HepG2 (cell line): ENCODE data around the gene USP35. TPM values are rescaled to one million over a fixed set of nuclear protein-coding genes. Genes with fewer than 3 reads are reported as not detected.

Experiments
- ATAC-seq: fragments of 200-7000 bp; cut with Tn5 transposase; 3 replicates; pipeline ENCODE4 v1.9.1; 2020; ENCODE audit warnings: mild to moderate bottlenecking, moderate library complexity
- BruUV-seq: library from RNA; stranded (reverse); fragments of 400-500 nt; replicated peaks from 2 replicates; lab custom pipeline; 2021; lab: Mats Ljungman, UMichigan
- CTCF ChIA-PET: fragments of 300-600 bp; formaldehyde crosslinking; extraction: SDS; loops from one replicate; lab custom pipeline; 2021; ENCODE audit warnings: low total read pairs, inconsistent platforms, low intra/inter-chr PET ratio; lab: Yijun Ruan, JAX
- POLR2A ChIA-PET: fragments of 350-600 bp; sonication (Branson Sonifier 250); formaldehyde crosslinking; loops from one replicate; lab custom pipeline; 2020; ENCODE audit warnings: antibody characterized with exemption, inconsistent platforms; lab: Yijun Ruan, JAX
- DNase-seq: peaks from one replicate; pipeline ENCODE4 v3.0.0-alpha.2; 2015; ENCODE audit warnings: low spot score
- FAIRE-seq: peaks from 3 replicates; lab custom pipeline; 2011; peaks lifted over from hg19 to GRCh38; lab: Jason Lieb, UNC
- H2AFZ ChIP-seq: one replicate; pipeline ENCODE4 v1.6.1; 2011; ENCODE audit warnings: low read length, inconsistent platforms
- H3K27ac ChIP-seq: fragments of 300-600 bp; 3 replicates; pipeline ENCODE4 v1.8.0; 2011; ENCODE audit warnings: mixed run types, mild to moderate bottlenecking, mixed read lengths, low read length, inconsistent platforms; ENCODE audit not compliant: insufficient read depth; ENCODE audit errors: extremely low read length
- H3K27me3 ChIP-seq, 2 experiments: fragments of 200-600 bp in 1 of 2; 2 replicates in 1 of 2; 3 replicates in 1 of 2; pipeline versions ENCODE4 v1.6.0 to v1.8.0; 2011; ENCODE audit warnings: low read length in 2 of 2, mild to moderate bottlenecking in 2 of 2, moderate library complexity in 2 of 2, inconsistent platforms in 1 of 2; ENCODE audit not compliant: insufficient read depth in 2 of 2, control insufficient read depth in 1 of 2
- H3K36me3 ChIP-seq, 2 experiments: fragments of 200-600 bp in 1 of 2; replicated peaks in 1 of 2; 2 replicates in 1 of 2; 3 replicates in 1 of 2; pipeline versions ENCODE4 v1.5.1 to v1.8.0; 2011; ENCODE audit warnings: low read length in 2 of 2, inconsistent platforms in 1 of 2; ENCODE audit not compliant: insufficient read depth in 2 of 2, control insufficient read depth in 1 of 2
- H3K4me1 ChIP-seq: 2 replicates; pipeline ENCODE4 v1.5.1; 2012; ENCODE audit warnings: low read length, inconsistent platforms; ENCODE audit not compliant: insufficient read depth
- H3K4me2 ChIP-seq: 2 replicates; pipeline ENCODE4 v1.6.0; 2011; ENCODE audit warnings: low read depth, low read length, inconsistent platforms
- H3K4me3 ChIP-seq, 3 experiments: fragments of 200-600 bp in 1 of 3; sonication (generic), shearing (Covaris generic) in 1 of 3; replicated peaks in 1 of 3; 2 replicates each; pipeline ENCODE4 v1.5.1; 2011 to 2016; ENCODE audit warnings: low read length in 3 of 3, inconsistent platforms in 2 of 3, low read depth in 2 of 3, mild to moderate bottlenecking in 2 of 3, control low read depth in 1 of 3, mixed read lengths in 1 of 3; ENCODE audit not compliant: insufficient read depth in 1 of 3
- H3K79me2 ChIP-seq: one replicate; pipeline ENCODE4 v1.6.1; 2011; ENCODE audit warnings: low read length, inconsistent platforms; ENCODE audit not compliant: insufficient read depth
- H3K9ac ChIP-seq: 2 replicates; pipeline ENCODE4 v1.6.0; 2011; ENCODE audit warnings: mild to moderate bottlenecking, low read depth, low read length, inconsistent platforms; ENCODE audit not compliant: insufficient read depth
- H3K9me3 ChIP-seq: 2 replicates; pipeline ENCODE4 v1.5.1; 2012; ENCODE audit warnings: mild to moderate bottlenecking, low read length
- H4K20me1 ChIP-seq: 2 replicates; pipeline ENCODE4 v1.6.0; 2011; ENCODE audit warnings: inconsistent platforms, mild to moderate bottlenecking, low read length, moderate library complexity; ENCODE audit not compliant: insufficient read depth
- ESRRA ChIP-seq: sonication (generic); formaldehyde crosslinking; IDR thresholded peaks from 2 replicates; pipeline ENCODE4 v1.5.1; 2020; ENCODE audit warnings: mild to moderate bottlenecking, low read depth, missing genetic modification reagents
- KAT7 ChIP-seq: IDR thresholded peaks from 2 replicates; pipeline ENCODE4 v1.6.1; 2018; ENCODE audit warnings: borderline replicate concordance, missing compliant biosample characterization
- WGBS: methylation state at CpG from one replicate; pipeline ENCODE4 v1.1.6; 2017; ENCODE audit warnings: low lambda C conversion rate; 5-methylcytosine and 5-hydroxymethylcytosine counted together
- in situ Hi-C: cut with HindIII; loops from 2 replicates; pipeline ENCODE4 v1.10.0; 2017; ENCODE audit warnings: low pct_unique_long_range_greater_than_20kb; ENCODE audit not compliant: extremely low pct_ligation_motif_present
- intact Hi-C: fragments of 100-400 bp; cut with micrococcal nuclease; formaldehyde crosslinking; loops from one replicate; pipeline ENCODE4 v1.10.0; 2022; ENCODE audit not compliant: unreplicated experiment
- polyA plus RNA-seq, 8 experiments: library from polyadenylated mRNA; depleted of rRNA in 3 of 8; stranded (reverse) in 7 of 8; unstranded in 1 of 8; fragments of >200 nt; fragmentation: Illumina TruSeq in 4 of 8; extraction: Trizol in 4 of 8; gene quantifications; 2 replicates each; pipeline versions ENCODE4 v1.2.1 to v1.2.3, GENCODE V29; 2011 to 2016; ENCODE audit warnings: low read depth in 4 of 8, missing spikeins in 1 of 8, mixed read lengths in 1 of 8; ENCODE audit not compliant: insufficient read depth in 1 of 8
- total RNA-seq, 5 experiments: library from RNA; depleted of rRNA; stranded (reverse); fragments of >200 nt; fragmentation: Illumina TruSeq; extraction: Trizol; gene quantifications; 2 replicates each; pipeline ENCODE4 v1.2.3, GENCODE V29; 2016; ENCODE audit warnings: low read depth in 1 of 5
- TF ChIP-seq, protein P1 (sequence below): sonication (generic); formaldehyde crosslinking; IDR thresholded peaks from 2 replicates; pipeline ENCODE4 v1.4.0; 2020; ENCODE audit warnings: missing genetic modification reagents
- TF ChIP-seq, protein P2 (sequence below): sonication (generic); formaldehyde crosslinking; IDR thresholded peaks from 2 replicates; pipeline ENCODE4 v1.4.0; 2020; ENCODE audit warnings: missing genetic modification reagents
- TF ChIP-seq, protein P3 (sequence below): fragments of 450-650 bp; IDR thresholded peaks from 2 replicates; pipeline ENCODE4 v1.6.1; 2017
- TF ChIP-seq, protein P4 (sequence below): fragments of 450-650 bp; IDR thresholded peaks from 2 replicates; pipeline ENCODE4 v1.6.1; 2017; ENCODE audit warnings: mild to moderate bottlenecking
- TF ChIP-seq, protein P5 (sequence below): sonication (generic); formaldehyde crosslinking; IDR thresholded peaks from one replicate; pipeline ENCODE4 v1.5.1; 2020; ENCODE audit warnings: mild to moderate bottlenecking, missing genetic modification reagents; ENCODE audit errors: not compliant biosample characterization
- TF ChIP-seq, protein P6 (sequence below): sonication (generic); IDR thresholded peaks from 2 replicates; pipeline ENCODE4 v1.6.1; 2016; ENCODE audit warnings: low read depth, borderline replicate concordance

USP35 gene
- total and polyA plus RNA-seq, 2 of the 13 experiments (the other 11 are each of a cell fraction or from before 2014, with no cell fraction given) = 4.6 to 7.7 TPM

DNA sequence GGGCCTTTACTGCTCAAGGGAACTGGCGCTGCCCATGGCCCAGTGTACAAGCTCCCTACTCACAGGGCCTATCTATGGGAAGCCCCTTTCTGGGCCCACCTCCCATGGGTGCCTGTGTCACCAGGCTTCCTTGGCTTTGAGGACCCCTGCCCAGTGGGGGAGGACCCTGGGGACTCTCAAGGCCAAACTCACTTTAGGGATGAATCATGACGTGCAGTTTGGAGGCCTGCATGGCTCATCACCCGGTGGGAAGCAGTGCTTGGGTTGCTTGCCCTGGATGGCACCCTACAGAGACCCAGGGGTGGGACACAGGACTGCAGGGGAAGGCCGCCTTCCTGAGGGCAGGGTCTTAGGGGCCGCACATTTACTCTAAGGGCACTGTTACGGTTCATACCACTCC, 16.8 kb upstream of the USP35 start:
- FAIRE-seq (no peak), ATAC-seq (no peak), DNase-seq (no peak)
- POLR2A ChIA-PET = interaction anchor here (1.5 to 2.0 kb wide), 3 partner anchors 15 to 33 kb away, joined by 6 to 15 read pairs (median 14); partner anchors contain the start of gene ALG8
- no peak overlapping the region for H3K27ac ChIP-seq
- BruUV-seq = no TSS peak
- H3K27me3 ChIP-seq = no peaks in the 10 kb centered on the region
- intact Hi-C loops (no loop called here), in situ Hi-C loops (no loop called here)
- H3K4me2 ChIP-seq = no peak overlapping the region
- H2AFZ ChIP-seq = no peak overlapping the region
- 88% methylated on average over 6 of the region's 6 CpGs for WGBS
- no peaks in the 10 kb centered on the region for H3K79me2 ChIP-seq
- H3K4me1 ChIP-seq = peaks cover 46% of the 10 kb centered on the region
- H3K9me3 ChIP-seq = no peaks in the 10 kb centered on the region
- H3K36me3 ChIP-seq = peaks cover 4 to 5% of the 10 kb centered on the region in 2 experiments; a peak in 2 of 5 replicates
- no peak overlapping the region for H3K9ac ChIP-seq
- CTCF ChIA-PET = no interaction called here
- H3K4me3 ChIP-seq = no peak overlapping the region
- no peaks in the 10 kb centered on the region; the same call in 1 of the 2 replicates for H4K20me1 ChIP-seq
- TF ChIP-seq, protein P1, sequence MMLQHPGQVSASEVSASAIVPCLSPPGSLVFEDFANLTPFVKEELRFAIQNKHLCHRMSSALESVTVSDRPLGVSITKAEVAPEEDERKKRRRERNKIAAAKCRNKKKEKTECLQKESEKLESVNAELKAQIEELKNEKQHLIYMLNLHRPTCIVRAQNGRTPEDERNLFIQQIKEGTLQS (CRISPR knock-in tag) = no peak
- TF ChIP-seq, protein P2, sequence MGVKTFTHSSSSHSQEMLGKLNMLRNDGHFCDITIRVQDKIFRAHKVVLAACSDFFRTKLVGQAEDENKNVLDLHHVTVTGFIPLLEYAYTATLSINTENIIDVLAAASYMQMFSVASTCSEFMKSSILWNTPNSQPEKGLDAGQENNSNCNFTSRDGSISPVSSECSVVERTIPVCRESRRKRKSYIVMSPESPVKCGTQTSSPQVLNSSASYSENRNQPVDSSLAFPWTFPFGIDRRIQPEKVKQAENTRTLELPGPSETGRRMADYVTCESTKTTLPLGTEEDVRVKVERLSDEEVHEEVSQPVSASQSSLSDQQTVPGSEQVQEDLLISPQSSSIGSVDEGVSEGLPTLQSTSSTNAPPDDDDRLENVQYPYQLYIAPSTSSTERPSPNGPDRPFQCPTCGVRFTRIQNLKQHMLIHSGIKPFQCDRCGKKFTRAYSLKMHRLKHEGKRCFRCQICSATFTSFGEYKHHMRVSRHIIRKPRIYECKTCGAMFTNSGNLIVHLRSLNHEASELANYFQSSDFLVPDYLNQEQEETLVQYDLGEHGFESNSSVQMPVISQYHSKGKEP (CRISPR knock-in tag) = no peak
- TF ChIP-seq KAT7 = no peak
- TF ChIP-seq, protein P3, sequence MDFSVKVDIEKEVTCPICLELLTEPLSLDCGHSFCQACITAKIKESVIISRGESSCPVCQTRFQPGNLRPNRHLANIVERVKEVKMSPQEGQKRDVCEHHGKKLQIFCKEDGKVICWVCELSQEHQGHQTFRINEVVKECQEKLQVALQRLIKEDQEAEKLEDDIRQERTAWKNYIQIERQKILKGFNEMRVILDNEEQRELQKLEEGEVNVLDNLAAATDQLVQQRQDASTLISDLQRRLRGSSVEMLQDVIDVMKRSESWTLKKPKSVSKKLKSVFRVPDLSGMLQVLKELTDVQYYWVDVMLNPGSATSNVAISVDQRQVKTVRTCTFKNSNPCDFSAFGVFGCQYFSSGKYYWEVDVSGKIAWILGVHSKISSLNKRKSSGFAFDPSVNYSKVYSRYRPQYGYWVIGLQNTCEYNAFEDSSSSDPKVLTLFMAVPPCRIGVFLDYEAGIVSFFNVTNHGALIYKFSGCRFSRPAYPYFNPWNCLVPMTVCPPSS = no peak
- TF ChIP-seq, protein P4, sequence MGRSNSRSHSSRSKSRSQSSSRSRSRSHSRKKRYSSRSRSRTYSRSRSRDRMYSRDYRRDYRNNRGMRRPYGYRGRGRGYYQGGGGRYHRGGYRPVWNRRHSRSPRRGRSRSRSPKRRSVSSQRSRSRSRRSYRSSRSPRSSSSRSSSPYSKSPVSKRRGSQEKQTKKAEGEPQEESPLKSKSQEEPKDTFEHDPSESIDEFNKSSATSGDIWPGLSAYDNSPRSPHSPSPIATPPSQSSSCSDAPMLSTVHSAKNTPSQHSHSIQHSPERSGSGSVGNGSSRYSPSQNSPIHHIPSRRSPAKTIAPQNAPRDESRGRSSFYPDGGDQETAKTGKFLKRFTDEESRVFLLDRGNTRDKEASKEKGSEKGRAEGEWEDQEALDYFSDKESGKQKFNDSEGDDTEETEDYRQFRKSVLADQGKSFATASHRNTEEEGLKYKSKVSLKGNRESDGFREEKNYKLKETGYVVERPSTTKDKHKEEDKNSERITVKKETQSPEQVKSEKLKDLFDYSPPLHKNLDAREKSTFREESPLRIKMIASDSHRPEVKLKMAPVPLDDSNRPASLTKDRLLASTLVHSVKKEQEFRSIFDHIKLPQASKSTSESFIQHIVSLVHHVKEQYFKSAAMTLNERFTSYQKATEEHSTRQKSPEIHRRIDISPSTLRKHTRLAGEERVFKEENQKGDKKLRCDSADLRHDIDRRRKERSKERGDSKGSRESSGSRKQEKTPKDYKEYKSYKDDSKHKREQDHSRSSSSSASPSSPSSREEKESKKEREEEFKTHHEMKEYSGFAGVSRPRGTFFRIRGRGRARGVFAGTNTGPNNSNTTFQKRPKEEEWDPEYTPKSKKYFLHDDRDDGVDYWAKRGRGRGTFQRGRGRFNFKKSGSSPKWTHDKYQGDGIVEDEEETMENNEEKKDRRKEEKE = no peak
- TF ChIP-seq, protein P5, sequence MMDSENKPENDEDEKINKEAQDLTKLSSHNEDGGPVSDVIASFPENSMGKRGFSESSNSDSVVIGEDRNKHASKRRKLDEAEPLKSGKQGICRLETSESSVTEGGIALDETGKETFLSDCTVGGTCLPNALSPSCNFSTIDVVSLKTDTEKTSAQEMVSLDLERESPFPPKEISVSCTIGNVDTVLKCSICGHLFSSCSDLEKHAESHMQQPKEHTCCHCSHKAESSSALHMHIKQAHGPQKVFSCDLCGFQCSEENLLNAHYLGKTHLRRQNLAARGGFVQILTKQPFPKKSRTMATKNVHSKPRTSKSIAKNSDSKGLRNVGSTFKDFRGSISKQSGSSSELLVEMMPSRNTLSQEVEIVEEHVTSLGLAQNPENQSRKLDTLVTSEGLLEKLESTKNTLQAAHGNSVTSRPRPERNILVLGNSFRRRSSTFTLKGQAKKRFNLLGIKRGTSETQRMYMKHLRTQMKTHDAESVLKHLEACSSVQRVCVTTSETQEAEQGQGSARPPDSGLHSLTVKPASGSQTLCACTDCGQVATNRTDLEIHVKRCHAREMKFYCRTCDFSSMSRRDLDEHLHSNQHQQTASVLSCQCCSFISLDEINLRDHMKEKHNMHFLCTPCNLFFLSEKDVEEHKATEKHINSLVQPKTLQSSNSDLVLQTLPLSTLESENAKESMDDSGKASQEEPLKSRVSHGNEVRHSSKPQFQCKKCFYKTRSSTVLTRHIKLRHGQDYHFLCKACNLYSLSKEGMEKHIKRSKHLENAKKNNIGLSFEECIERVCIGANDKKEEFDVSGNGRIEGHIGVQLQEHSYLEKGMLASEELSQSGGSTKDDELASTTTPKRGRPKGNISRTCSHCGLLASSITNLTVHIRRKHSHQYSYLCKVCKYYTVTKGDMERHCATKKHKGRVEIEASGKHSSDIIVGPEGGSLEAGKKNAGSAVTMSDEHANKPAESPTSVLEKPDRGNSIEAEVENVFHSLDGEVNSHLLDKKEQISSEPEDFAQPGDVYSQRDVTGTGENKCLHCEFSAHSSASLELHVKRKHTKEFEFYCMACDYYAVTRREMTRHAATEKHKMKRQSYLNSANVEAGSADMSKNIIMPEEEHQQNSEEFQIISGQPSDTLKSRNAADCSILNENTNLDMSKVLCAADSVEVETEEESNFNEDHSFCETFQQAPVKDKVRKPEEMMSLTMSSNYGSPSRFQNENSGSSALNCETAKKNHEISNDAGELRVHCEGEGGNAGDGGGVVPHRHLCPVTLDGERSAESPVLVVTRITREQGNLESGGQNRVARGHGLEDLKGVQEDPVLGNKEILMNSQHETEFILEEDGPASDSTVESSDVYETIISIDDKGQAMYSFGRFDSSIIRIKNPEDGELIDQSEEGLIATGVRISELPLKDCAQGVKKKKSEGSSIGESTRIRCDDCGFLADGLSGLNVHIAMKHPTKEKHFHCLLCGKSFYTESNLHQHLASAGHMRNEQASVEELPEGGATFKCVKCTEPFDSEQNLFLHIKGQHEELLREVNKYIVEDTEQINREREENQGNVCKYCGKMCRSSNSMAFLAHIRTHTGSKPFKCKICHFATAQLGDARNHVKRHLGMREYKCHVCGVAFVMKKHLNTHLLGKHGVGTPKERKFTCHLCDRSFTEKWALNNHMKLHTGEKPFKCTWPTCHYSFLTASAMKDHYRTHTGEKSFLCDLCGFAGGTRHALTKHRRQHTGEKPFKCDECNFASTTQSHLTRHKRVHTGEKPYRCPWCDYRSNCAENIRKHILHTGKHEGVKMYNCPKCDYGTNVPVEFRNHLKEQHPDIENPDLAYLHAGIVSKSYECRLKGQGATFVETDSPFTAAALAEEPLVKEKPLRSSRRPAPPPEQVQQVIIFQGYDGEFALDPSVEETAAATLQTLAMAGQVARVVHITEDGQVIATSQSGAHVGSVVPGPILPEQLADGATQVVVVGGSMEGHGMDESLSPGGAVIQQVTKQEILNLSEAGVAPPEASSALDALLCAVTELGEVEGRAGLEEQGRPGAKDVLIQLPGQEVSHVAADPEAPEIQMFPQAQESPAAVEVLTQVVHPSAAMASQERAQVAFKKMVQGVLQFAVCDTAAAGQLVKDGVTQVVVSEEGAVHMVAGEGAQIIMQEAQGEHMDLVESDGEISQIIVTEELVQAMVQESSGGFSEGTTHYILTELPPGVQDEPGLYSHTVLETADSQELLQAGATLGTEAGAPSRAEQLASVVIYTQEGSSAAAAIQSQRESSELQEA = no peak
- TF ChIP-seq ESRRA (CRISPR knock-in tag) = no peak
- TF ChIP-seq, protein P6, sequence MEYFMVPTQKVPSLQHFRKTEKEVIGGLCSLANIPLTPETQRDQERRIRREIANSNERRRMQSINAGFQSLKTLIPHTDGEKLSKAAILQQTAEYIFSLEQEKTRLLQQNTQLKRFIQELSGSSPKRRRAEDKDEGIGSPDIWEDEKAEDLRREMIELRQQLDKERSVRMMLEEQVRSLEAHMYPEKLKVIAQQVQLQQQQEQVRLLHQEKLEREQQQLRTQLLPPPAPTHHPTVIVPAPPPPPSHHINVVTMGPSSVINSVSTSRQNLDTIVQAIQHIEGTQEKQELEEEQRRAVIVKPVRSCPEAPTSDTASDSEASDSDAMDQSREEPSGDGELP = no peak
